ENCODE measurements around the gene NTN1. TPM values are rescaled to one million over a fixed set of nuclear protein-coding genes. Genes with fewer than 3 reads are reported as not detected.
"Not testable (repeated sequence)": the region's sequence is repeated elsewhere in the genome, so short reads cannot be mapped to it uniquely, and the experiment has no call there.

The NTN1 gene
- total and polyA plus RNA-seq, 7 donors: 0.38 to 2.1 (median 0.85) TPM

- intact Hi-C loops (cut with DNase I): loop anchor here in 1 of 2 donors (10.0 kb wide), 1 partner anchor 46 kb away; no protein-coding TSS in a partner anchor
- H3K4me3 ChIP-seq: no peak overlapping the region
- TF ChIP-seq, protein P1, sequence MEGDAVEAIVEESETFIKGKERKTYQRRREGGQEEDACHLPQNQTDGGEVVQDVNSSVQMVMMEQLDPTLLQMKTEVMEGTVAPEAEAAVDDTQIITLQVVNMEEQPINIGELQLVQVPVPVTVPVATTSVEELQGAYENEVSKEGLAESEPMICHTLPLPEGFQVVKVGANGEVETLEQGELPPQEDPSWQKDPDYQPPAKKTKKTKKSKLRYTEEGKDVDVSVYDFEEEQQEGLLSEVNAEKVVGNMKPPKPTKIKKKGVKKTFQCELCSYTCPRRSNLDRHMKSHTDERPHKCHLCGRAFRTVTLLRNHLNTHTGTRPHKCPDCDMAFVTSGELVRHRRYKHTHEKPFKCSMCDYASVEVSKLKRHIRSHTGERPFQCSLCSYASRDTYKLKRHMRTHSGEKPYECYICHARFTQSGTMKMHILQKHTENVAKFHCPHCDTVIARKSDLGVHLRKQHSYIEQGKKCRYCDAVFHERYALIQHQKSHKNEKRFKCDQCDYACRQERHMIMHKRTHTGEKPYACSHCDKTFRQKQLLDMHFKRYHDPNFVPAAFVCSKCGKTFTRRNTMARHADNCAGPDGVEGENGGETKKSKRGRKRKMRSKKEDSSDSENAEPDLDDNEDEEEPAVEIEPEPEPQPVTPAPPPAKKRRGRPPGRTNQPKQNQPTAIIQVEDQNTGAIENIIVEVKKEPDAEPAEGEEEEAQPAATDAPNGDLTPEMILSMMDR (IDR thresholded peaks at IDR 0.05): no peak
- ATAC-seq: no peak
- peaks cover 0 to 4% (median 0%) of the 10 kb centered on the region in 3 donors for H3K27me3 ChIP-seq (ENCODE audit: insufficient read depth in 3 of 3, low read length in 2 of 3)
- no peak overlapping the region for H3K27ac ChIP-seq
- H3K36me3 ChIP-seq (ENCODE audit: insufficient read depth in 1 of 2, low read depth in 1 of 2): no peaks in the 10 kb centered on the region
- H3K4me1 ChIP-seq: no peaks in the 10 kb centered on the region
- WGBS, 3 donors: 81% methylated on average over 22 to 25 of the region's 25 CpGs
- H3K9me3 ChIP-seq: no peaks in the 10 kb centered on the region
- no peak for DNase-seq
Observed at GRCh38 chr17:9150446-9151090, 129.3 kb downstream of the NTN1 start.

GRCh38 chr17:9151091-9151490 lies 129.8 kb downstream of the NTN1 start:
- TF ChIP-seq, protein P1 (IDR thresholded peaks at IDR 0.05): no peak
- no peaks in the 10 kb centered on the region for H3K36me3 ChIP-seq (ENCODE audit: insufficient read depth in 1 of 2, low read depth in 1 of 2)
- 28 to 55% (median 45%) methylated on average over 6 of the region's 6 CpGs for WGBS, 3 donors
- H3K4me1 ChIP-seq: no peaks in the 10 kb centered on the region
- H3K4me3 ChIP-seq: no peak overlapping the region
- peaks cover 0 to 4% (median 0%) of the 10 kb centered on the region in 3 donors for H3K27me3 ChIP-seq (ENCODE audit: insufficient read depth in 3 of 3, low read length in 2 of 3)
- no peak for ATAC-seq
- no peaks in the 10 kb centered on the region for H3K9me3 ChIP-seq
- no peak overlapping the region for H3K27ac ChIP-seq
- DNase-seq: no peak
- intact Hi-C loops (cut with DNase I): loop anchor here in 1 of 2 donors (10.0 kb wide), 1 partner anchor 46 kb away; no protein-coding TSS in a partner anchor

GRCh38 chr17:9151740-9152139 lies 130.4 kb downstream of the NTN1 start:
- not testable (repeated sequence) for DNase-seq; H3K4me3 ChIP-seq; H3K27me3 ChIP-seq (ENCODE audit: insufficient read depth in 3 of 3, low read length in 2 of 3); ATAC-seq; H3K9me3 ChIP-seq; H3K4me1 ChIP-seq; H3K36me3 ChIP-seq (ENCODE audit: insufficient read depth in 1 of 2, low read depth in 1 of 2); H3K27ac ChIP-seq
- 95 to 98% (median 96%) methylated on average over 10 of the region's 10 CpGs for WGBS, 3 donors
- intact Hi-C loops (cut with DNase I): loop anchor here in 1 of 2 donors (10.0 kb wide), 1 partner anchor 47 kb away; no protein-coding TSS in a partner anchor

DNA sequence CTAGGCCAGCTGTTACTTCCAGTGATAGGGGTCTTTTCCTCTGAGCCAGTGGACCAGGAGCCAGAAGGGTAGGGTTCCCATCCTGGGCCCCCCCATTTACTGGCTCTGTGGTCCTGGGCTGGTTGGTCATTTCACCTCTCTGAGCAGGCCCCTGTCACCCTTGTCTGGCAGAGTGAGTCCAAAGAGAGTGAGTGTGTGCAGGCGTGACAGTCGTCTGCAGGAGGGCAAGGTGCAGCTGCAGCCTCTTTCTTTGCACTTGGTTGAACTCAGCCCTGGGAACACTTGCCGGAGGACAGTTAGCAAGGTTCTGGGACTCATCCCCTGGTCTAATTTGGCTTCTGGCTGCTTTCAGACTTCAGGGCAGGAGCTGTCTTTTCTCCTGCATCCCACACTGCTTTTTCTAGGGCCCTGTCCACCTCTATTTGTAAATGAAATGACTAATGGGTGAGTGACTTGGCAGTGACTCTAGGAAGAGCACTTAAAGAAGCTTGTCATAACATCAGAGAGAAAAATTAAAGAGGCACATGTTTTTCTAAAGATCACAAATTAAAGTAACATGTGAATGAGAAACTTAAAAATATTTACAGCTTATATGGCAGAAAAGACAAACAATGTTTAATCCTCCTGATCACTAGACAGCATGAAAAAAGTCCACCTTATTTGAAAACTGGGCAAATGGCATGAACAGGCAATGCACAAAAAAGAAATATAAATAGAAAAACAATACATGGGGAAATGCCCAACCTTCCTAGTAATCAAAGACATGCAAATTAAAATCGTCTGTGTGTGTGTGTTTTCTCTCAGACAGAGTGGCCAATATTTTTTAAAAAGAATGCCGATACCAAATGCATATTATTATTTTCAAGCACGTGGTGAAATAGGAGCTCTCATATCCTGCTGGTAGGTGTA lies 137.5 kb downstream of the NTN1 start:
- DNase-seq (no peak), ATAC-seq (no peak)
- H3K27me3 ChIP-seq (ENCODE audit: insufficient read depth in 3 of 3, low read length in 2 of 3): no peaks in the 10 kb centered on the region
- 85 to 89% (median 87%) methylated on average over 6 of the region's 6 CpGs for WGBS, 3 donors
- H3K27ac ChIP-seq: no peak overlapping the region
- TF ChIP-seq, protein P1 (IDR thresholded peaks at IDR 0.05): no peak
- intact Hi-C loops (cut with DNase I): loop anchor here in 1 of 2 donors (10.0 kb wide), 1 partner anchor 54 kb away; no protein-coding TSS in a partner anchor
- no peaks in the 10 kb centered on the region for H3K4me1 ChIP-seq
- H3K4me3 ChIP-seq: no peak overlapping the region
- H3K9me3 ChIP-seq: no peaks in the 10 kb centered on the region
- no peaks in the 10 kb centered on the region for H3K36me3 ChIP-seq (ENCODE audit: insufficient read depth in 1 of 2, low read depth in 1 of 2)
